Stimulated activated CD8-positive, alpha-beta memory T cell treated with anti-CD3 and anti-CD28 coated beads, Interleukin-12 subunit alpha, Interleukin-12 subunit beta, amount 100 ng/mL, for 1 hour (primary cell): ENCODE measurements around the gene CEP250.
"Not testable (repeated sequence)": the region's sequence is repeated elsewhere in the genome, so short reads cannot be mapped to it uniquely, and the experiment has no call there.

Experiments used
- DNase-seq: peaks from one replicate; pipeline ENCODE4 v3.0.0-alpha.2; 2020; ENCODE audit warnings: low read depth

CEP250 gene

GRCh38 chr20:35529552-35529951 lies 74.2 kb downstream of the CEP250 start, which contains the start of gene C20orf173:
Gene C20orf173, minus strand, starts transcription at chr20:35529652. Its CDS starts 279 bp downstream, at chr20:35529373.
- no peak for DNase-seq

- no peak for DNase-seq
Observed at GRCh38 chr20:35539756-35540212, 84.4 kb downstream of the CEP250 start.

- DNase-seq = no peak
Observed at GRCh38 chr20:35541118-35541782, 85.9 kb downstream of the CEP250 start.

GRCh38 chr20:35541783-35542662 lies 86.6 kb downstream of the CEP250 start, which contains the start of gene ERGIC3:
Gene ERGIC3, plus strand, starts transcription at chr20:35542078. Its CDS starts 20 bp downstream, at chr20:35542098.
- peak; percentile 94 for DNase-seq

GRCh38 chr20:35542990-35543389 lies 87.6 kb downstream of the CEP250 start:
- DNase-seq = no peak

- no peak for DNase-seq
Observed at GRCh38 chr20:35544436-35544835, 89.0 kb downstream of the CEP250 start.

- not testable (repeated sequence) for DNase-seq
Observed at GRCh38 chr20:35544941-35545340, 89.5 kb downstream of the CEP250 start.

- no peak for DNase-seq
Observed at GRCh38 chr20:35546127-35546526, 90.7 kb downstream of the CEP250 start.

GRCh38 chr20:35547329-35547728 lies 91.9 kb downstream of the CEP250 start:
- no peak for DNase-seq

GRCh38 chr20:35551503-35551902 lies 96.1 kb downstream of the CEP250 start:
- no peak for DNase-seq

GRCh38 chr20:35552914-35553313 lies 97.5 kb downstream of the CEP250 start:
- DNase-seq = no peak

GRCh38 chr20:35555461-35555860 lies 100.1 kb downstream of the CEP250 start:
- not testable (repeated sequence) for DNase-seq

- DNase-seq = no peak
Observed at GRCh38 chr20:35555951-35556645, 100.7 kb downstream of the CEP250 start.

GRCh38 chr20:35556871-35557270 lies 101.5 kb downstream of the CEP250 start:
- no peak for DNase-seq

- no peak for DNase-seq
Observed at GRCh38 chr20:35558451-35558850, 103.1 kb downstream of the CEP250 start.

- DNase-seq = no peak
Observed at GRCh38 chr20:35559042-35559693, 103.8 kb downstream of the CEP250 start.

GRCh38 chr20:35560105-35560511 lies 104.7 kb downstream of the CEP250 start:
- no peak for DNase-seq

- no peak for DNase-seq
Observed at GRCh38 chr20:35560541-35560940, 105.1 kb downstream of the CEP250 start.

GRCh38 chr20:35561268-35561667 lies 105.9 kb downstream of the CEP250 start:
- no peak for DNase-seq

- no peak for DNase-seq
Observed at GRCh38 chr20:35561671-35562070, 106.3 kb downstream of the CEP250 start.

- no peak for DNase-seq
Observed at GRCh38 chr20:35562541-35563110, 107.2 kb downstream of the CEP250 start.
